H1 (cell line): Measurements from ENCODE around the gene CEBPA. TPM values are rescaled to one million over a fixed set of nuclear protein-coding genes. Genes with fewer than 3 reads are reported as not detected.

Experiments used
- CTCF ChIA-PET: fragments of 300-600 bp; sonication (Branson Sonifier 250); formaldehyde crosslinking; loops from one replicate; lab custom pipeline; 2021; ENCODE audit not compliant: partially characterized antibody; lab: Charles Lee
- POLR2A ChIA-PET: fragments of 300-600 bp; sonication (Branson Sonifier 250); formaldehyde crosslinking; loops from one replicate; lab custom pipeline; 2021; ENCODE audit warnings: inconsistent platforms; ENCODE audit not compliant: partially characterized antibody; lab: Charles Lee
- DNase-seq, 2 experiments: peaks; one replicate each; pipeline versions ENCODE4 v3.0.0 to v3.0.0-alpha.2; 2010 to 2022; ENCODE audit warnings: low spot score in 2 of 2, low read depth in 1 of 2, mixed read lengths in 1 of 2
- FAIRE-seq: peaks from 2 replicates; lab custom pipeline; 2011; peaks lifted over from hg19 to GRCh38; lab: Jason Lieb, UNC
- H2AFZ ChIP-seq: 2 replicates; pipeline ENCODE4 v1.8.1; 2012; ENCODE audit warnings: low read length, inconsistent platforms
- H2AK5ac ChIP-seq: 2 replicates; pipeline ENCODE4 v1.6.1; 2013; ENCODE audit warnings: low read depth, low read length
- H2BK120ac ChIP-seq: replicated peaks from 2 replicates; pipeline ENCODE3; 2013; ENCODE audit warnings: low read depth, low read length, inconsistent platforms
- H2BK12ac ChIP-seq: 2 replicates; pipeline ENCODE4 v1.6.1; 2013; ENCODE audit warnings: low read depth, low read length
- H2BK15ac ChIP-seq: 2 replicates; pipeline ENCODE4 v1.6.1; 2013; ENCODE audit warnings: low read length
- H2BK20ac ChIP-seq: 2 replicates; pipeline ENCODE4 v1.6.1; 2013; ENCODE audit warnings: low read length
- H2BK5ac ChIP-seq: 2 replicates; pipeline ENCODE4 v1.6.1; 2013; ENCODE audit warnings: low read depth, low read length
- H3K14ac ChIP-seq: 2 replicates; pipeline ENCODE4 v1.6.1; 2013; ENCODE audit warnings: inconsistent platforms; ENCODE audit not compliant: insufficient read length
- H3K18ac ChIP-seq: 2 replicates; pipeline ENCODE4 v1.6.1; 2013; ENCODE audit warnings: low read length; ENCODE audit errors: extremely low read depth
- H3K23ac ChIP-seq: 2 replicates; pipeline ENCODE4 v1.6.1; 2013; ENCODE audit warnings: inconsistent platforms; ENCODE audit not compliant: insufficient read length
- H3K23me2 ChIP-seq: 2 replicates; pipeline ENCODE4 v1.6.1; 2013; ENCODE audit warnings: low read depth, low read length
- H3K27ac ChIP-seq: 2 replicates; pipeline ENCODE4 v1.6.1; 2011; ENCODE audit warnings: low read depth, low read length, inconsistent platforms
- H3K27me3 ChIP-seq, 4 experiments: replicated peaks in 1 of 4; 1 replicate in 1 of 4; 2 replicates in 3 of 4; pipeline versions ENCODE4 v1.6.1 to v1.8.1; 2011 to 2013; ENCODE audit warnings: low read length in 3 of 4, mild to moderate bottlenecking in 3 of 4, inconsistent platforms in 2 of 4, mixed read lengths in 2 of 4, moderate library complexity in 1 of 4; ENCODE audit not compliant: control insufficient read depth in 3 of 4, insufficient read depth in 3 of 4; ENCODE audit errors: extremely low read depth in 1 of 4
- H3K36me3 ChIP-seq, 4 experiments: 2 replicates each; pipeline versions ENCODE4 v1.6.1 to v1.8.1; 2011 to 2013; ENCODE audit warnings: mild to moderate bottlenecking in 4 of 4, low read length in 3 of 4, moderate library complexity in 2 of 4, control low read depth in 1 of 4, inconsistent platforms in 1 of 4; ENCODE audit not compliant: insufficient read depth in 4 of 4, control insufficient read depth in 2 of 4
- H3K4ac ChIP-seq: replicated peaks from 2 replicates; pipeline ENCODE3; 2013; ENCODE audit warnings: low read length, low read depth, mixed read lengths, inconsistent platforms; ENCODE audit not compliant: insufficient read length
- H3K4me1 ChIP-seq, 4 experiments: replicated peaks in 1 of 4; 1 replicate in 1 of 4; 2 replicates in 3 of 4; pipeline versions ENCODE4 v1.6.1 to v1.8.1; 2011 to 2013; ENCODE audit warnings: low read length in 3 of 4, inconsistent platforms in 2 of 4, mixed read lengths in 1 of 4; ENCODE audit not compliant: insufficient read depth in 4 of 4, control insufficient read depth in 3 of 4
- H3K4me2 ChIP-seq, 2 experiments: 2 replicates each; pipeline versions ENCODE4 v1.6.1 to v1.8.1; 2011 to 2013; ENCODE audit warnings: low read depth in 2 of 2, low read length in 2 of 2, control low read depth in 1 of 2, inconsistent platforms in 1 of 2, mild to moderate bottlenecking in 1 of 2; ENCODE audit not compliant: insufficient read depth in 1 of 2
- H3K4me3 ChIP-seq, 4 experiments: fragments of 200-600, 300-600 bp in 1 of 4; sonication (generic), shearing (Covaris generic), sonication (Bioruptor Twin) in 1 of 4; 2 replicates each; pipeline versions ENCODE4 v1.5.1 to v1.8.1; 2011 to 2016; ENCODE audit warnings: low read length in 4 of 4, low read depth in 3 of 4, control low read depth in 2 of 4, inconsistent platforms in 2 of 4, mild to moderate bottlenecking in 2 of 4, mixed read lengths in 1 of 4, moderate library complexity in 1 of 4; ENCODE audit not compliant: insufficient read depth in 2 of 4; ENCODE audit errors: extremely low read depth in 1 of 4
- H3K56ac ChIP-seq: replicated peaks from 2 replicates; pipeline ENCODE3; 2013; ENCODE audit warnings: low read depth, mild to moderate bottlenecking, mixed read lengths, low read length, inconsistent platforms; ENCODE audit not compliant: insufficient read length
- H3K79me1 ChIP-seq: 2 replicates; pipeline ENCODE4 v1.6.1; 2013; ENCODE audit warnings: low read depth, low read length, control low read depth
- H3K79me2 ChIP-seq, 2 experiments: 2 replicates each; pipeline versions ENCODE4 v1.6.1 to v1.8.1; 2012 to 2013; ENCODE audit warnings: low read length in 2 of 2, mild to moderate bottlenecking in 2 of 2, inconsistent platforms in 1 of 2; ENCODE audit not compliant: insufficient read depth in 2 of 2, control insufficient read depth in 1 of 2
- H3K9ac ChIP-seq, 4 experiments: replicated peaks in 1 of 4; 1 replicate in 1 of 4; 2 replicates in 3 of 4; pipeline versions ENCODE4 v1.6.1 to v1.8.1; 2011 to 2013; ENCODE audit warnings: low read depth in 3 of 4, low read length in 3 of 4, control low read depth in 2 of 4, mild to moderate bottlenecking in 2 of 4, moderate library complexity in 2 of 4, inconsistent platforms in 1 of 4; ENCODE audit errors: extremely low read depth in 1 of 4
- H3K9me3 ChIP-seq, 2 experiments: 2 replicates each; pipeline versions ENCODE4 v1.6.1 to v1.8.1; 2012 to 2013; ENCODE audit warnings: mild to moderate bottlenecking in 2 of 2, moderate library complexity in 2 of 2, control low read depth in 1 of 2, inconsistent platforms in 1 of 2, low read depth in 1 of 2, low read length in 1 of 2, mixed read lengths in 1 of 2; ENCODE audit not compliant: insufficient read depth in 2 of 2
- H4K20me1 ChIP-seq, 2 experiments: replicated peaks in 1 of 2; 2 replicates each; pipeline versions ENCODE3 to v1.8.1; 2011 to 2013; ENCODE audit warnings: inconsistent platforms in 2 of 2, low read length in 2 of 2, mild to moderate bottlenecking in 1 of 2; ENCODE audit not compliant: insufficient read depth in 2 of 2, control insufficient read depth in 1 of 2
- H4K5ac ChIP-seq: 2 replicates; pipeline ENCODE4 v1.6.1; 2013; ENCODE audit warnings: low read length, low read depth, mixed read lengths, inconsistent platforms; ENCODE audit not compliant: insufficient read length
- H4K8ac ChIP-seq: 2 replicates; pipeline ENCODE4 v1.8.0; 2013; ENCODE audit warnings: mild to moderate bottlenecking, moderate library complexity, low read length, inconsistent platforms; ENCODE audit not compliant: insufficient read depth; ENCODE audit errors: extremely low read depth
- H4K91ac ChIP-seq: replicated peaks from 2 replicates; pipeline ENCODE3; 2013; ENCODE audit warnings: low read length, mixed read lengths, inconsistent platforms; ENCODE audit not compliant: insufficient read length
- ATF2 ChIP-seq: IDR thresholded peaks from 2 replicates; pipeline ENCODE4 v1.6.1; 2012; ENCODE audit warnings: low read length, inconsistent platforms
- BRCA1 ChIP-seq: IDR thresholded peaks from 2 replicates; pipeline ENCODE4 v1.6.1; 2012; ENCODE audit warnings: low read depth, low read length, improper control_type of control experiment
- CBX8 ChIP-seq: fragments of 300-800, 300-1000 bp; sonication (generic); IDR thresholded peaks from 2 replicates; pipeline ENCODE4 v1.7.1; 2016; ENCODE audit warnings: low read depth, low read length, borderline replicate concordance
- CEBPB ChIP-seq: IDR thresholded peaks from 2 replicates; pipeline ENCODE4 v1.6.1; 2012; ENCODE audit warnings: low read depth, low read length
- FOSL1 ChIP-seq: IDR thresholded peaks from 2 replicates; pipeline ENCODE4 v1.6.1; 2011; ENCODE audit warnings: mild to moderate bottlenecking, low read depth, low read length, moderate library complexity; ENCODE audit not compliant: insufficient read depth
- SP2 ChIP-seq: IDR thresholded peaks from 2 replicates; pipeline ENCODE4 v1.6.1; 2012; ENCODE audit warnings: mild to moderate bottlenecking, low read length, inconsistent platforms
- SP4 ChIP-seq: IDR thresholded peaks from 2 replicates; pipeline ENCODE4 v1.6.1; 2012; ENCODE audit warnings: low read length, inconsistent platforms
- SRF ChIP-seq: IDR thresholded peaks from 2 replicates; pipeline ENCODE4 v1.6.1; 2011; ENCODE audit warnings: mild to moderate bottlenecking, low read depth, low read length, moderate library complexity
- TAF1 ChIP-seq: IDR thresholded peaks from 2 replicates; pipeline ENCODE4 v1.6.1; 2011; ENCODE audit warnings: mild to moderate bottlenecking, low read depth, low read length
- TCF12 ChIP-seq: IDR thresholded peaks from 2 replicates; pipeline ENCODE4 v1.6.1; 2011; ENCODE audit warnings: low read depth, mild to moderate bottlenecking, low read length
- WGBS, 2 experiments: shearing (Covaris generic) in 1 of 2; methylation state at CpG; one replicate each; pipeline versions ENCODE4 v1.1.6 to v1.1.7; 2013 to 2015; ENCODE audit warnings: low lambda C conversion rate in 2 of 2, mixed read lengths in 2 of 2, inconsistent platforms in 1 of 2, low coverage in 1 of 2, missing lambda C conversion rate in 1 of 2; ENCODE audit not compliant: insufficient replicate concordance in 2 of 2, insufficient coverage in 1 of 2, insufficient read length in 1 of 2; ENCODE audit errors: extremely low coverage in 1 of 2, missing lambda C conversion rate in 1 of 2; 5-methylcytosine and 5-hydroxymethylcytosine counted together
- polyA plus RNA-seq, 7 experiments: library from polyadenylated mRNA; depleted of rRNA in 3 of 7; stranded (reverse) in 5 of 7; unstranded in 2 of 7; fragments of >200 nt in 5 of 7; fragments of 200-250 nt in 2 of 7; gene quantifications; 1 replicate in 5 of 7; 2 replicates in 1 of 7; 4 replicates in 1 of 7; pipeline versions ENCODE4 v1.2.1 to v1.2.3, GENCODE V29; 2011 to 2013; ENCODE audit warnings: missing spikeins in 2 of 7, mixed read lengths in 2 of 7
- total RNA-seq: library from RNA; stranded (reverse); fragmentation: NEBNext Ultra II Directional; extraction: Animal tissue kit (Norgen Biotek cat#: 25700); gene quantifications from 2 replicates; pipeline ENCODE4 v1.2.1, GENCODE V29; 2021
- TF ChIP-seq, protein P1 (sequence below), 3 experiments: IDR thresholded peaks; 1 replicate in 2 of 3; 2 replicates in 1 of 3; pipeline versions ENCODE4 v1.5.1 to v1.6.1; 2011; ENCODE audit warnings: low read length in 3 of 3, mild to moderate bottlenecking in 3 of 3, inconsistent platforms in 2 of 3, low read depth in 1 of 3, moderate library complexity in 1 of 3; ENCODE audit not compliant: insufficient read depth in 1 of 3; ENCODE audit errors: control extremely low read depth in 1 of 3

CEBPA gene
- total and polyA plus RNA-seq, 2 of the 8 experiments (the other 6 are each of a cell fraction or from before 2014, with no cell fraction given) = 2.0 to 2.7 TPM

- Histone ChIP-seq H2BK20ac (no peak overlapping the region), H3K4me2 (no peak overlapping the region), H2BK12ac (no peak overlapping the region), H3K4me3 (no peak overlapping the region), H2AK5ac (no peak overlapping the region), H3K9me3 (no peaks in the 10 kb centered on the region), H3K9ac (no peak overlapping the region), H3K27me3 (no peaks in the 10 kb centered on the region), H3K79me1 (no peaks in the 10 kb centered on the region), H3K56ac (no peak overlapping the region), H2BK15ac (no peak overlapping the region), H2AFZ (no peak overlapping the region), H3K79me2 (no peaks in the 10 kb centered on the region), H2BK120ac (no peak overlapping the region), H3K14ac (no peak overlapping the region), H3K18ac (no peak overlapping the region), H3K4ac (no peak overlapping the region), H3K4me1 (peaks cover 0 to 7% (median 0%) of the 10 kb centered on the region in 4 experiments; a peak in 1 of 7 replicates), H4K91ac (no peak overlapping the region), H3K23me2 (no peaks in the 10 kb centered on the region), H4K8ac (no peak overlapping the region), H3K23ac (no peak overlapping the region), H3K27ac (no peak overlapping the region), H3K36me3 (no peaks in the 10 kb centered on the region), H2BK5ac (no peak overlapping the region), H4K20me1 (no peaks in the 10 kb centered on the region), H4K5ac (no peak overlapping the region)
- 90% methylated on average over 2 of the region's 2 CpGs; no CpG with 5 or more reads in 1 of the 2 experiments for WGBS, 2 experiments
- DNase-seq = no peak
- ChIA-PET CTCF (interaction anchor here (0.6 to 1.7 kb wide), 6 partner anchors 8 to 140 kb away, joined by 3 read pairs; no protein-coding TSS in a partner anchor), POLR2A (interaction anchor here (0.5 kb wide), 1 partner anchor 934 kb away, joined by 4 read pairs; no protein-coding TSS in a partner anchor)
- FAIRE-seq = no peak
- TF ChIP-seq ATF2 (no peak), SP2 (no peak), CBX8 (no peak), BRCA1 (no peak), TAF1 (no peak), FOSL1 (no peak), TCF12 (no peak), CEBPB (no peak), SRF (no peak), SP4 (no peak)
- TF ChIP-seq, protein P1, sequence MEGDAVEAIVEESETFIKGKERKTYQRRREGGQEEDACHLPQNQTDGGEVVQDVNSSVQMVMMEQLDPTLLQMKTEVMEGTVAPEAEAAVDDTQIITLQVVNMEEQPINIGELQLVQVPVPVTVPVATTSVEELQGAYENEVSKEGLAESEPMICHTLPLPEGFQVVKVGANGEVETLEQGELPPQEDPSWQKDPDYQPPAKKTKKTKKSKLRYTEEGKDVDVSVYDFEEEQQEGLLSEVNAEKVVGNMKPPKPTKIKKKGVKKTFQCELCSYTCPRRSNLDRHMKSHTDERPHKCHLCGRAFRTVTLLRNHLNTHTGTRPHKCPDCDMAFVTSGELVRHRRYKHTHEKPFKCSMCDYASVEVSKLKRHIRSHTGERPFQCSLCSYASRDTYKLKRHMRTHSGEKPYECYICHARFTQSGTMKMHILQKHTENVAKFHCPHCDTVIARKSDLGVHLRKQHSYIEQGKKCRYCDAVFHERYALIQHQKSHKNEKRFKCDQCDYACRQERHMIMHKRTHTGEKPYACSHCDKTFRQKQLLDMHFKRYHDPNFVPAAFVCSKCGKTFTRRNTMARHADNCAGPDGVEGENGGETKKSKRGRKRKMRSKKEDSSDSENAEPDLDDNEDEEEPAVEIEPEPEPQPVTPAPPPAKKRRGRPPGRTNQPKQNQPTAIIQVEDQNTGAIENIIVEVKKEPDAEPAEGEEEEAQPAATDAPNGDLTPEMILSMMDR (IDR thresholded peaks at IDR 0.05; ENCODE audit: control extremely low read depth in 1 of 3, insufficient read depth in 1 of 3, low read depth in 1 of 3, low read length in 3 of 3) = no peak
These were observed 44.5 kb downstream of the CEBPA start for GRCh38 chr19:33257828-33258227.
